ENCODE results near the gene HOMER2.

Gene HOMER2

GRCh38 chr15:82952158-82953081 lies at the start of gene HOMER2:
HOMER2 (minus strand) TSS chr15:82952720; CDS start chr15:82952535, 185 bp downstream.
- in situ Hi-C loops (cut with MboI; ENCODE audit: low sequenced_read_pairs) = no loop called here

- in situ Hi-C loops (cut with MboI; ENCODE audit: low sequenced_read_pairs) = loop anchor here (10.0 kb wide), 2 partner anchors 166 to 466 kb away; no protein-coding TSS in a partner anchor
Observed at GRCh38 chr15:83000672-83001031, 48.1 kb upstream of the HOMER2 start.

- in situ Hi-C loops (cut with MboI; ENCODE audit: low sequenced_read_pairs) = loop anchor here (10.0 kb wide), 2 partner anchors 165 to 465 kb away; no protein-coding TSS in a partner anchor
Observed at GRCh38 chr15:82999905-83000671, 47.6 kb upstream of the HOMER2 start.

GRCh38 chr15:82999426-82999825 lies 46.9 kb upstream of the HOMER2 start:
- in situ Hi-C loops (cut with MboI; ENCODE audit: low sequenced_read_pairs) = no loop called here

- in situ Hi-C loops (cut with MboI; ENCODE audit: low sequenced_read_pairs) = no loop called here
Observed at GRCh38 chr15:82995938-82996337, 43.4 kb upstream of the HOMER2 start.

GRCh38 chr15:82995076-82995475 lies 42.6 kb upstream of the HOMER2 start:
- in situ Hi-C loops (cut with MboI; ENCODE audit: low sequenced_read_pairs) = no loop called here

- in situ Hi-C loops (cut with MboI; ENCODE audit: low sequenced_read_pairs) = no loop called here
Observed at GRCh38 chr15:82993144-82993543, 40.6 kb upstream of the HOMER2 start.

- in situ Hi-C loops (cut with MboI; ENCODE audit: low sequenced_read_pairs) = no loop called here
Observed at GRCh38 chr15:82992436-82992998, 40.0 kb upstream of the HOMER2 start.

- in situ Hi-C loops (cut with MboI; ENCODE audit: low sequenced_read_pairs) = no loop called here
Observed at GRCh38 chr15:82986442-82986780, 33.9 kb upstream of the HOMER2 start.

- in situ Hi-C loops (cut with MboI; ENCODE audit: low sequenced_read_pairs) = no loop called here
Observed at GRCh38 chr15:82985688-82986441, 33.3 kb upstream of the HOMER2 start, which contains the start of gene RAMAC. RAMAC (plus strand) TSS chr15:82986210; CDS start chr15:82989019, 2,809 bp downstream.

- in situ Hi-C loops (cut with MboI; ENCODE audit: low sequenced_read_pairs) = no loop called here
Observed at GRCh38 chr15:82980981-82981380, 28.5 kb upstream of the HOMER2 start.

GRCh38 chr15:82979726-82980125 lies 27.2 kb upstream of the HOMER2 start:
- in situ Hi-C loops (cut with MboI; ENCODE audit: low sequenced_read_pairs) = no loop called here

- in situ Hi-C loops (cut with MboI; ENCODE audit: low sequenced_read_pairs) = no loop called here
Observed at GRCh38 chr15:82978438-82978837, 25.9 kb upstream of the HOMER2 start.

- in situ Hi-C loops (cut with MboI; ENCODE audit: low sequenced_read_pairs) = no loop called here
Observed at GRCh38 chr15:82977076-82977475, 24.6 kb upstream of the HOMER2 start.

- in situ Hi-C loops (cut with MboI; ENCODE audit: low sequenced_read_pairs) = no loop called here
Observed at GRCh38 chr15:82972990-82973389, 20.5 kb upstream of the HOMER2 start.

- in situ Hi-C loops (cut with MboI; ENCODE audit: low sequenced_read_pairs) = no loop called here
Observed at GRCh38 chr15:82971218-82971984, 18.9 kb upstream of the HOMER2 start.

GRCh38 chr15:82970696-82971095 lies 18.2 kb upstream of the HOMER2 start:
- in situ Hi-C loops (cut with MboI; ENCODE audit: low sequenced_read_pairs) = no loop called here

GRCh38 chr15:82970078-82970686 lies 17.7 kb upstream of the HOMER2 start:
- in situ Hi-C loops (cut with MboI; ENCODE audit: low sequenced_read_pairs) = no loop called here

- in situ Hi-C loops (cut with MboI; ENCODE audit: low sequenced_read_pairs) = no loop called here
Observed at GRCh38 chr15:82969353-82969752, 16.8 kb upstream of the HOMER2 start.

- in situ Hi-C loops (cut with MboI; ENCODE audit: low sequenced_read_pairs) = no loop called here
Observed at GRCh38 chr15:82968066-82968465, 15.5 kb upstream of the HOMER2 start.
